IMR-90 (cell line): ENCODE results near the gene ABHD15. TPM values are rescaled to one million over a fixed set of nuclear protein-coding genes. Genes with fewer than 3 reads are reported as not detected.

Source experiments
- ATAC-seq: fragments of 200-7000 bp; cut with Tn5 transposase; 2 replicates; pipeline ENCODE4 v1.9.1; 2020; ENCODE audit warnings: low read depth, mild to moderate bottlenecking, moderate library complexity
- BruUV-seq: library from RNA; stranded (reverse); fragments of 400-500 nt; replicated peaks from 2 replicates; lab custom pipeline; 2021; lab: Mats Ljungman, UMichigan
- CTCF ChIA-PET: fragments of 300-600 bp; formaldehyde crosslinking; extraction: SDS; loops from one replicate; lab custom pipeline; 2021; ENCODE audit warnings: antibody characterized with exemption; lab: Yijun Ruan, JAX
- POLR2A ChIA-PET: fragments of 300-600 bp; sonication (Branson Sonifier 250); formaldehyde crosslinking; loops from one replicate; lab custom pipeline; 2022; ENCODE audit warnings: antibody characterized with exemption; ENCODE audit not compliant: unreplicated experiment; lab: Charles Lee
- DNase-seq: peaks from one replicate; pipeline ENCODE4 v3.0.0; 2013
- H2AFZ ChIP-seq: replicated peaks from 2 replicates; pipeline ENCODE3; 2013; ENCODE audit warnings: low read length, mild to moderate bottlenecking; ENCODE audit not compliant: poor library complexity
- H2AK5ac ChIP-seq: 2 replicates; pipeline ENCODE4 v1.6.1; 2013; ENCODE audit warnings: low read depth, low read length, inconsistent platforms
- H2AK9ac ChIP-seq: replicated peaks from 2 replicates; pipeline ENCODE3; 2013; ENCODE audit warnings: mild to moderate bottlenecking, low read depth, low read length, moderate library complexity; ENCODE audit not compliant: poor library complexity
- H2BK120ac ChIP-seq: 2 replicates; pipeline ENCODE4 v1.6.1; 2013; ENCODE audit warnings: low read depth, low read length, inconsistent platforms
- H2BK15ac ChIP-seq: 3 replicates; pipeline ENCODE4 v1.6.1; 2013; ENCODE audit warnings: low read depth, low read length, inconsistent platforms
- H2BK20ac ChIP-seq: 2 replicates; pipeline ENCODE4 v1.6.1; 2013; ENCODE audit warnings: low read depth, mild to moderate bottlenecking, inconsistent platforms, low read length, moderate library complexity
- H2BK5ac ChIP-seq: 2 replicates; pipeline ENCODE4 v1.6.1; 2013; ENCODE audit warnings: mild to moderate bottlenecking, low read depth, low read length, inconsistent platforms; ENCODE audit not compliant: poor library complexity, severe bottlenecking
- H3K14ac ChIP-seq: replicated peaks from 2 replicates; pipeline ENCODE4 v1.6.1; 2013; ENCODE audit warnings: low read depth, low read length, inconsistent platforms
- H3K18ac ChIP-seq: 2 replicates; pipeline ENCODE4 v1.6.1; 2013; ENCODE audit warnings: low read depth, low read length, control low read depth
- H3K23ac ChIP-seq: 2 replicates; pipeline ENCODE4 v1.6.1; 2013; ENCODE audit warnings: low read depth, low read length, inconsistent platforms
- H3K27ac ChIP-seq: 2 replicates; pipeline ENCODE4 v1.5.1; 2013; ENCODE audit warnings: mild to moderate bottlenecking, control low read depth, low read length; ENCODE audit not compliant: insufficient read depth
- H3K27me3 ChIP-seq: 2 replicates; pipeline ENCODE4 v1.6.1; 2013; ENCODE audit warnings: low read length; ENCODE audit not compliant: control insufficient read depth, insufficient read depth
- H3K36me3 ChIP-seq: 2 replicates; pipeline ENCODE4 v1.6.1; 2013; ENCODE audit warnings: low read length, mixed read lengths; ENCODE audit not compliant: control insufficient read depth, insufficient read depth
- H3K4ac ChIP-seq: 2 replicates; pipeline ENCODE4 v1.6.1; 2013; ENCODE audit warnings: low read depth, low read length, inconsistent platforms
- H3K4me1 ChIP-seq: 2 replicates; pipeline ENCODE4 v1.6.1; 2013; ENCODE audit warnings: low read length, mixed read lengths; ENCODE audit not compliant: control insufficient read depth, insufficient read depth
- H3K4me2 ChIP-seq: 2 replicates; pipeline ENCODE4 v1.6.1; 2013; ENCODE audit warnings: low read depth, mild to moderate bottlenecking, control low read depth, low read length, moderate library complexity
- H3K4me3 ChIP-seq: 2 replicates; pipeline ENCODE4 v1.5.1; 2013; ENCODE audit warnings: low read depth, mild to moderate bottlenecking, control low read depth, low read length, moderate library complexity; ENCODE audit not compliant: insufficient read depth
- H3K56ac ChIP-seq: 2 replicates; pipeline ENCODE4 v1.6.1; 2013; ENCODE audit warnings: low read length, inconsistent platforms; ENCODE audit not compliant: insufficient read depth; ENCODE audit errors: extremely low read depth
- H3K79me1 ChIP-seq, 2 experiments: 2 replicates each; pipeline ENCODE4 v1.6.1; 2013; ENCODE audit warnings: low read length in 2 of 2, inconsistent platforms in 1 of 2, low read depth in 1 of 2
- H3K9ac ChIP-seq: 2 replicates; pipeline ENCODE4 v1.6.1; 2013; ENCODE audit warnings: low read depth, low read length, control low read depth
- H3K9me1 ChIP-seq: 2 replicates; pipeline ENCODE4 v1.6.1; 2013; ENCODE audit warnings: low read length, inconsistent platforms; ENCODE audit not compliant: insufficient read depth
- H3K9me3 ChIP-seq: 2 replicates; pipeline ENCODE4 v1.6.1; 2013; ENCODE audit warnings: low read length; ENCODE audit not compliant: control insufficient read depth, insufficient read depth
- H4K20me1 ChIP-seq: 2 replicates; pipeline ENCODE4 v1.6.1; 2013; ENCODE audit warnings: low read length, inconsistent platforms; ENCODE audit not compliant: insufficient read depth
- H4K5ac ChIP-seq: 2 replicates; pipeline ENCODE4 v1.6.1; 2013; ENCODE audit warnings: mild to moderate bottlenecking, low read depth, low read length, control low read depth
- H4K8ac ChIP-seq, 2 experiments: 2 replicates each; pipeline ENCODE4 v1.6.1; 2013; ENCODE audit warnings: low read depth in 2 of 2, low read length in 2 of 2, control low read depth in 1 of 2, inconsistent platforms in 1 of 2
- H4K91ac ChIP-seq: 2 replicates; pipeline ENCODE4 v1.6.1; 2013; ENCODE audit warnings: low read depth, low read length, inconsistent platforms; ENCODE audit not compliant: insufficient read depth
- BHLHE40 ChIP-seq: fragments of 150-350 bp; IDR thresholded peaks from 2 replicates; pipeline ENCODE4 v1.6.1; 2016; ENCODE audit warnings: mild to moderate bottlenecking, low read depth, low read length
- CEBPB ChIP-seq: IDR thresholded peaks from 2 replicates; pipeline ENCODE4 v1.6.1; 2012; ENCODE audit warnings: low read depth, low read length, improper control_type of control experiment
- CHD1 ChIP-seq: IDR thresholded peaks from 2 replicates; pipeline ENCODE4 v1.6.1; 2012; ENCODE audit warnings: low read depth, low read length, improper control_type of control experiment
- CTCF ChIP-seq: conservative IDR thresholded peaks from 2 replicates; pipeline ENCODE4 v1.5.1; 2012; ENCODE audit warnings: mild to moderate bottlenecking, low read depth, low read length, improper control_type of control experiment
- ELK1 ChIP-seq: fragments of 150-350 bp; IDR thresholded peaks from 2 replicates; pipeline ENCODE4 v1.6.1; 2016; ENCODE audit warnings: low read depth, mild to moderate bottlenecking, low read length, moderate library complexity, borderline replicate concordance
- FOS ChIP-seq: fragments of 150-350 bp; IDR thresholded peaks from 2 replicates; pipeline ENCODE4 v1.6.1; 2016; ENCODE audit warnings: low read depth, low read length
- MAFK ChIP-seq: IDR thresholded peaks from 2 replicates; pipeline ENCODE4 v1.6.1; 2012; ENCODE audit warnings: low read depth, low read length, improper control_type of control experiment
- MAZ ChIP-seq: IDR thresholded peaks from 2 replicates; pipeline ENCODE4 v1.6.1; 2012; ENCODE audit warnings: low read depth, mild to moderate bottlenecking, low read length, improper control_type of control experiment, moderate library complexity, borderline replicate concordance
- MXI1 ChIP-seq: IDR thresholded peaks from 2 replicates; pipeline ENCODE4 v1.6.1; 2012; ENCODE audit warnings: low read depth, mild to moderate bottlenecking, low read length, moderate library complexity, borderline replicate concordance
- NFE2L2 ChIP-seq: fragments of 150-350 bp; IDR thresholded peaks from 2 replicates; pipeline ENCODE4 v1.6.1; 2016; ENCODE audit warnings: low read depth, mild to moderate bottlenecking, low read length
- POLR2A ChIP-seq: IDR thresholded peaks from 2 replicates; pipeline ENCODE4 v1.6.1; 2012; ENCODE audit warnings: mild to moderate bottlenecking, low read depth, low read length
- RAD21 ChIP-seq: IDR thresholded peaks from 2 replicates; pipeline ENCODE4 v1.6.1; 2012; ENCODE audit warnings: low read length, improper control_type of control experiment
- RCOR1 ChIP-seq: IDR thresholded peaks from 2 replicates; pipeline ENCODE4 v1.6.1; 2012; ENCODE audit warnings: mild to moderate bottlenecking, low read length, improper control_type of control experiment; ENCODE audit not compliant: insufficient replicate concordance
- RFX5 ChIP-seq: IDR thresholded peaks from 2 replicates; pipeline ENCODE4 v1.8.0; 2012; ENCODE audit warnings: low read depth, mild to moderate bottlenecking, low read length, moderate library complexity
- SMC3 ChIP-seq: fragments of 150-350 bp; IDR thresholded peaks from 2 replicates; pipeline ENCODE4 v1.6.1; 2016; ENCODE audit warnings: low read depth, mild to moderate bottlenecking, antibody characterized with exemption, low read length, moderate library complexity
- USF2 ChIP-seq: fragments of 150-350 bp; IDR thresholded peaks from 2 replicates; pipeline ENCODE4 v1.6.1; 2017; ENCODE audit warnings: mild to moderate bottlenecking, antibody characterized with exemption, low read length, low read depth
- WGBS, 2 experiments: methylation state at CpG; one replicate each; pipeline versions ENCODE4 v1.1.5 to v1.1.7; 2013; ENCODE audit warnings: missing lambda C conversion rate in 2 of 2; ENCODE audit not compliant: insufficient read length in 1 of 2; ENCODE audit errors: extremely low coverage in 2 of 2; 5-methylcytosine and 5-hydroxymethylcytosine counted together
- dilution Hi-C: fragments of 300-500 bp; cut with HindIII; formaldehyde crosslinking; loops from one replicate; pipeline ENCODE4 v1.14.3; 2018; ENCODE audit warnings: low sequenced_read_pairs; ENCODE audit not compliant: unreplicated experiment
- in situ Hi-C: fragments of 300-500 bp; cut with MboI; formaldehyde crosslinking; loops from 3 replicates; pipeline ENCODE4 v1.14.3; 2019; ENCODE audit warnings: low sequenced_read_pairs, inconsistent platforms, mixed read lengths
- intact Hi-C: fragments of 100-400 bp; cut with micrococcal nuclease; formaldehyde crosslinking; loops from 2 replicates; pipeline ENCODE4 v1.10.0; 2022
- polyA plus RNA-seq, 3 experiments: library from polyadenylated mRNA; depleted of rRNA; stranded (reverse); fragments of >200 nt; gene quantifications; 2 replicates each; pipeline ENCODE4 v1.2.3, GENCODE V29; 2012; ENCODE audit warnings: low replicate concordance in 1 of 3
- total RNA-seq: library from RNA; depleted of rRNA; stranded (reverse); fragments of >200 nt; gene quantifications from 2 replicates; pipeline ENCODE4 v1.2.3, GENCODE V29; 2012

Gene ABHD15
- total and polyA plus RNA-seq, 2 of the 4 experiments (the other 2 are of a cell fraction): 3.2 to 4.6 TPM

GRCh38 chr17:29533976-29534375 is 32.9 kb downstream of the ABHD15 start:
- no peak overlapping the region for H4K8ac ChIP-seq
- H3K4me1 ChIP-seq: no peaks in the 10 kb centered on the region
- H3K56ac ChIP-seq: no peak overlapping the region
- no peak overlapping the region for H4K5ac ChIP-seq
- DNase-seq: no peak
- peaks cover 4% of the 10 kb centered on the region; the same call in 1 of the 2 replicates for H4K20me1 ChIP-seq
- H3K18ac ChIP-seq: no peak overlapping the region
- H3K4ac ChIP-seq: no peak overlapping the region
- no peak overlapping the region for H4K91ac ChIP-seq
- no peak overlapping the region for H3K27ac ChIP-seq
- H2BK20ac ChIP-seq: no peak overlapping the region
- in situ Hi-C loops: no loop called here
- no peaks in the 10 kb centered on the region for H3K9me1 ChIP-seq
- no TSS peak for BruUV-seq
- dilution Hi-C loops: no loop called here
- H2AFZ ChIP-seq: no peak overlapping the region
- H3K79me1 ChIP-seq: peaks cover 12 to 15% of the 10 kb centered on the region in 2 experiments
- H3K4me3 ChIP-seq: no peak overlapping the region
- no peak overlapping the region for H2AK5ac ChIP-seq
- WGBS, 2 experiments: 100% methylated on average over 4 of the region's 8 CpGs; no CpG with 5 or more reads in 1 of the 2 experiments
- intact Hi-C loops: no loop called here
- no peak overlapping the region for H3K14ac ChIP-seq
- POLR2A ChIA-PET: no interaction called here
- no peaks in the 10 kb centered on the region for H3K9me3 ChIP-seq
- TF ChIP-seq CTCF: no peak
- TF ChIP-seq MAFK: no peak
- no peak for TF ChIP-seq BHLHE40
- no peak for TF ChIP-seq FOS
- no peak for TF ChIP-seq CHD1
- TF ChIP-seq CEBPB: no peak
- TF ChIP-seq ELK1: no peak
- TF ChIP-seq MXI1: no peak
- TF ChIP-seq SMC3: no peak
- TF ChIP-seq RFX5: no peak
- TF ChIP-seq RAD21: no peak
- TF ChIP-seq NFE2L2: no peak
- no peak for TF ChIP-seq MAZ
- no peak for TF ChIP-seq POLR2A
- no peak for TF ChIP-seq RCOR1
- no peak for TF ChIP-seq USF2
- CTCF ChIA-PET: interaction anchor here (1.3 to 2.4 kb wide), 2 partner anchors 25 to 165 kb away, joined by 4 to 11 read pairs; no protein-coding TSS in a partner anchor
- H3K4me2 ChIP-seq: no peak overlapping the region
- no peak for ATAC-seq
- no peak overlapping the region for H2BK5ac ChIP-seq
- H2AK9ac ChIP-seq: no peak overlapping the region
- H2BK15ac ChIP-seq: no peak overlapping the region
- H3K9ac ChIP-seq: no peak overlapping the region
- no peak overlapping the region for H2BK120ac ChIP-seq
- peaks cover 36% of the 10 kb centered on the region for H3K36me3 ChIP-seq
- H3K23ac ChIP-seq: no peak overlapping the region
- no peaks in the 10 kb centered on the region for H3K27me3 ChIP-seq
